OCI-LY7 (cell line): ENCODE measurements around the gene COLQ.

Experiments
- EZH2phosphoT487 ChIP-seq: fragments of 200-600 bp; sonication (generic); IDR thresholded peaks from 2 replicates; pipeline ENCODE4 v1.6.1; 2018; ENCODE audit warnings: low read depth, borderline replicate concordance, mild to moderate bottlenecking, mixed run types, antibody characterized with exemption, low read length, moderate library complexity, mixed read lengths
- TF ChIP-seq, protein P1 (sequence below): fragments of 200-600 bp; sonication (generic); conservative IDR thresholded peaks from 2 replicates; pipeline ENCODE4 v1.5.1; 2014; ENCODE audit warnings: mild to moderate bottlenecking, antibody characterized with exemption, low read length, moderate library complexity, mixed read lengths

DNA sequence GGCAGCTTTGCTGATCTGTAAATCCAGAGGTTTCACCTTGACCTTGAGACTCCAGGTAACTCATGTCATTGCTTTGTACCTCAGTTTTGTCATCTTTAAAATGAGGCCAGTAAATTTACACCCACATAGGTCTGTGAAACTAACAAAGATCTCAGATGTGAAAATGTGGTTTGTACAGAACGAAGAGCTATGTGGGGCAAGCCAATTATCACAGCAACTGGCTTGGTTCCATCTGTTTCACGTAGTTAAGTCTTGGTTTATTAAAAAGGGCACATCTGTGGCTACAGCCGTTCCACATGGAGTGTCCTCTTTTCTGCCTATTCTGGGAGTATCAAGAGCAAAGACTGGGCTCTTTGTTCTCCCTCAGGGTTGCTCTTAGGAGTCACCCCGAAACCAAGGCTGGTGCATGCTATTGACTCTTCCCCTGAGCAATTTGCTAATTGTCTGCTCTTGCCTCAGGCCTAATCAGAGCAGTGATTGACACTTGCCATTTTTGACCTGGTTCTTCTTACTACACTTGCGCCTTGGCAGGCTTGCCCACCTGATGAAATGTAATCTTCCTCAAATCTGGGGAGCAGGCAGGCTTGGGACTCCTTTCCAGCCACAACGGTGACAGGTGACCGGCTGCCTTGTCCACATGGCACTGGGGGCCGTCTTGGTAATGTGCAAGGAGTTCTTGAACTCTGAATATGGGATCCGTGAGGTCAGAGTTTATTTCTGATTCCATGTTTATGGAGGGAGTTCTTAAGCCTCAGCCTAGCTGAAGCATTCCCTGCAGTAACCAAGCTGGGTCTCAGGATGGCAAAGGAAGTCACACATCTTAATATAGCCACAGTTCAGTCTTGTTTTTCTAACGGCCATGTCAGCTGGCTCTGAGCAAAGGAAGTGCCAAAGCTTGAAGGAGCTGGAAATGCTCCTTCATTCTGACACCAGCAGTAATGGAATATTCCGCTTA lies 54.0 kb downstream of the COLQ start:
- TF ChIP-seq, protein P1, sequence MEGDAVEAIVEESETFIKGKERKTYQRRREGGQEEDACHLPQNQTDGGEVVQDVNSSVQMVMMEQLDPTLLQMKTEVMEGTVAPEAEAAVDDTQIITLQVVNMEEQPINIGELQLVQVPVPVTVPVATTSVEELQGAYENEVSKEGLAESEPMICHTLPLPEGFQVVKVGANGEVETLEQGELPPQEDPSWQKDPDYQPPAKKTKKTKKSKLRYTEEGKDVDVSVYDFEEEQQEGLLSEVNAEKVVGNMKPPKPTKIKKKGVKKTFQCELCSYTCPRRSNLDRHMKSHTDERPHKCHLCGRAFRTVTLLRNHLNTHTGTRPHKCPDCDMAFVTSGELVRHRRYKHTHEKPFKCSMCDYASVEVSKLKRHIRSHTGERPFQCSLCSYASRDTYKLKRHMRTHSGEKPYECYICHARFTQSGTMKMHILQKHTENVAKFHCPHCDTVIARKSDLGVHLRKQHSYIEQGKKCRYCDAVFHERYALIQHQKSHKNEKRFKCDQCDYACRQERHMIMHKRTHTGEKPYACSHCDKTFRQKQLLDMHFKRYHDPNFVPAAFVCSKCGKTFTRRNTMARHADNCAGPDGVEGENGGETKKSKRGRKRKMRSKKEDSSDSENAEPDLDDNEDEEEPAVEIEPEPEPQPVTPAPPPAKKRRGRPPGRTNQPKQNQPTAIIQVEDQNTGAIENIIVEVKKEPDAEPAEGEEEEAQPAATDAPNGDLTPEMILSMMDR, result no peak
- no peak for TF ChIP-seq EZH2phosphoT487
